Erythroblast (primary cell): Measurements from ENCODE around the gene ITPR1.

ENCODE experiments used
- GATA1 ChIP-seq: IDR thresholded peaks from 2 replicates; pipeline ENCODE4 v1.6.1; 2011; ENCODE audit warnings: low read depth, mild to moderate bottlenecking, control low read depth, low read length, moderate library complexity
- POLR2A ChIP-seq: IDR thresholded peaks from 2 replicates; pipeline ENCODE4 v1.6.1; 2011; ENCODE audit warnings: mild to moderate bottlenecking, low read length

DNA sequence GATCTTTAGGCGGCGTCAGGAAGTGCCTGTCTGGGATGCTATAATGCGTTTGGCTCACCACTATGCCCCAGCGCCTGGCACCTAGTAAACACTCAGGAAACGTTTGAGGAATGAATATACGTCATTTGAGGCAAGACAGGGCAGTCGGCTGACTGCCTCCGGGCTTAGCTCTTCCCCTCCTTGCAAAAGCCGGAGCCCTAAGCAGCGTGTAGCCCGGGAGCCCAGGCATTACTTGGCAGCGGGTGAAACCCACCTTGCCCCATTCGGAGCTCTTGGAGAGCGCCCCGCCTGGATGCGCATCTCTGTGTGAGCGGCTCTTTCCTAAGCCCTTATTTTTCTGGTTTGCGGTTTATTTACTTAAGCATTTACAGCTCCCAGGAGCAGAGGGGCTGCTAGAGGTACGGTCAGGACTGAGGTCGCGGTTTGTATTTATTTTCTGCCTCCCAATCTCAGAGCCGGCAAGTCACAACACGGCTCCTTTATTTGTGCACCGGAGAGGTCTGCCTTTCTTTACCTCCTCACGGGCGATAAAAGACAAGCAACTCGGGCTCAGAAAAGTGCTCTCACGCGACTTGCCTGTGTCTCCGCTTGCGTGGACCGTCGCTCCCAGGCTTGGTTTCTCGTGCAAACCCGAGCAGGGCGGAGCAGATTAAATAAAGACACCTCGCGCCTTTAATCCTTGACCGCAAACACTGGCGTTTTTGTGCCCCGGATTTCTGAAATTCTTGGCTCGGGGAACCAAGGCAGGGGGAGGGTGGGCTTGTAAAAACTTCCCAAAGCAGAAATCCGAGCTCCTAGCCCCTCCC lies 737 bp upstream of the ITPR1 start:
- TF ChIP-seq POLR2A: no peak
- TF ChIP-seq GATA1: no peak
